ENCODE measurements around the gene CD300LG. TPM values are rescaled to one million over a fixed set of nuclear protein-coding genes. Genes with fewer than 3 reads are reported as not detected.
A peak's percentile ranks its signal among the peaks of the same experiment; 100 is the strongest.
"Not testable (repeated sequence)": the region's sequence is repeated elsewhere in the genome, so short reads cannot be mapped to it uniquely, and the experiment has no call there.

Gene CD300LG
- total and polyA plus RNA-seq, 2 experiments from 2014 or later = not detected

DNA sequence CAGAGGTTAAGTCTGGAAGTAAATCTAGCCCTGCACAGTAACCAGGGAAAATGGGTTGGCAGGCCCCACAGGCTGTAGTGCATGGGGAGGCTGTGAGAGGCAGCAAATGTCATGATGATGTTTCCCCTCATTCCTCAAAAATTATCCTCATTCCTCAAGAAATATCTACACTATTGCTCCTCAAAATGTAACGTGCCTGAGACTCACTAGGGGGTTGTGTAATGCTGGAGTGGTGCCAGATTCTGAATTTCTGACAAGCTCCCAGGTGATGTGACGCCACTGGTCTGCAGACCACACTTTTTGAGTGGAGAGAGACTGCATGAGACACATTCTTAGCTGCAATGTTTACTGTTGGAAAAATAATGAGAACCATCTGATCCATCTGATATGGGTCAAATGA is 12.9 kb upstream of the CD300LG start:
- Histone ChIP-seq H3K27ac (no peak overlapping the region), H3K4me3 (no peak overlapping the region), H3K36me3 (replicated peaks; ENCODE audit: insufficient read depth, low read depth) (no peaks in the 10 kb centered on the region), H3K27me3 (no peaks in the 10 kb centered on the region), H3K4me2 (peak overlapping the region; percentile 99), H3K9me2 (replicated peaks; ENCODE audit: insufficient read depth) (no peaks in the 10 kb centered on the region), H3K4me1 (ENCODE audit: insufficient read depth) (peaks cover 7% of the 10 kb centered on the region), H4K20me1 (ENCODE audit: insufficient read depth, poor library complexity, severe bottlenecking) (no peaks in the 10 kb centered on the region), H2AFZ (no peak overlapping the region), H3K9me3 (ENCODE audit: low read depth) (no peaks in the 10 kb centered on the region), H3K79me2 (no peaks in the 10 kb centered on the region)
- DNase-seq (ENCODE audit: low spot score) = no peak
- WGBS (ENCODE audit: low lambda C conversion rate, missing lambda C conversion rate) = 57% methylated on average over 2 of the region's 2 CpGs
- TF ChIP-seq EZH2phosphoT487 (IDR thresholded peaks at IDR 0.05; ENCODE audit: low read depth, severe bottlenecking, unreplicated experiment) (no peak), EZH2 (IDR thresholded peaks at IDR 0.05; ENCODE audit: borderline replicate concordance) (no peak)
- TF ChIP-seq, protein P1, sequence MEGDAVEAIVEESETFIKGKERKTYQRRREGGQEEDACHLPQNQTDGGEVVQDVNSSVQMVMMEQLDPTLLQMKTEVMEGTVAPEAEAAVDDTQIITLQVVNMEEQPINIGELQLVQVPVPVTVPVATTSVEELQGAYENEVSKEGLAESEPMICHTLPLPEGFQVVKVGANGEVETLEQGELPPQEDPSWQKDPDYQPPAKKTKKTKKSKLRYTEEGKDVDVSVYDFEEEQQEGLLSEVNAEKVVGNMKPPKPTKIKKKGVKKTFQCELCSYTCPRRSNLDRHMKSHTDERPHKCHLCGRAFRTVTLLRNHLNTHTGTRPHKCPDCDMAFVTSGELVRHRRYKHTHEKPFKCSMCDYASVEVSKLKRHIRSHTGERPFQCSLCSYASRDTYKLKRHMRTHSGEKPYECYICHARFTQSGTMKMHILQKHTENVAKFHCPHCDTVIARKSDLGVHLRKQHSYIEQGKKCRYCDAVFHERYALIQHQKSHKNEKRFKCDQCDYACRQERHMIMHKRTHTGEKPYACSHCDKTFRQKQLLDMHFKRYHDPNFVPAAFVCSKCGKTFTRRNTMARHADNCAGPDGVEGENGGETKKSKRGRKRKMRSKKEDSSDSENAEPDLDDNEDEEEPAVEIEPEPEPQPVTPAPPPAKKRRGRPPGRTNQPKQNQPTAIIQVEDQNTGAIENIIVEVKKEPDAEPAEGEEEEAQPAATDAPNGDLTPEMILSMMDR (IDR thresholded peaks at IDR 0.05; ENCODE audit: poor library complexity) = no peak

GRCh38 chr17:43839670-43840108 is 7.3 kb upstream of the CD300LG start:
- Histone ChIP-seq H3K27me3 (no peaks in the 10 kb centered on the region), H3K9me2 (replicated peaks; ENCODE audit: insufficient read depth) (no peaks in the 10 kb centered on the region), H4K20me1 (ENCODE audit: insufficient read depth, poor library complexity, severe bottlenecking) (no peaks in the 10 kb centered on the region), H3K9me3 (ENCODE audit: low read depth) (no peaks in the 10 kb centered on the region), H2AFZ (no peak overlapping the region), H3K4me2 (no peak overlapping the region), H3K4me3 (no peak overlapping the region), H3K79me2 (no peaks in the 10 kb centered on the region), H3K36me3 (replicated peaks; ENCODE audit: insufficient read depth, low read depth) (no peaks in the 10 kb centered on the region), H3K4me1 (ENCODE audit: insufficient read depth) (no peaks in the 10 kb centered on the region), H3K27ac (no peak overlapping the region)
- TF ChIP-seq EZH2phosphoT487 (IDR thresholded peaks at IDR 0.05; ENCODE audit: low read depth, severe bottlenecking, unreplicated experiment) (no peak), EZH2 (IDR thresholded peaks at IDR 0.05; ENCODE audit: borderline replicate concordance) (no peak)
- TF ChIP-seq, protein P1 (IDR thresholded peaks at IDR 0.05; ENCODE audit: poor library complexity) = no peak
- WGBS (ENCODE audit: low lambda C conversion rate, missing lambda C conversion rate) = 69% methylated on average over 7 of the region's 7 CpGs
- no peak for DNase-seq (ENCODE audit: low spot score)

DNA sequence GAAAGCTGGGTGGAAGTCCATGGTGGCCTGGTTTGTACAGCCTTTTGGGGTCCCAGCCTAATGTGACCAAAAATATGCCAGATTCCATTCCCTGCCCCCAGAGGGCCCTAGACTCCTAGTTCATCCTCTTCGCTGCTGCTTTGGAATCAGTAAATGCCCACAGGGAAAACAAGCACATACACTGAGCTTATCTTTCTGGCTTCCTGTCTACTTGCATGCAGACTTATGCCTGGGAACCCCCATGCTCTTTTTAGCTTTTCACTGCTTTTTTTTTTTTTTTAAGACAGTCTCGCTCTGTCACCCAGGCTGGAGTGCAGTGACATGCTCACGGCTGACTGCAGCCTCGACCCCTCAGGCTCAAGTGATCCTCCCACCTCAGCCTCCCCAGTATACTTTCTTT is 6.2 kb upstream of the CD300LG start:
- no peaks in the 10 kb centered on the region for H3K9me2 ChIP-seq (replicated peaks; ENCODE audit: insufficient read depth)
- no peaks in the 10 kb centered on the region for H4K20me1 ChIP-seq (ENCODE audit: insufficient read depth, poor library complexity, severe bottlenecking)
- H3K4me3 ChIP-seq = no peak overlapping the region
- H3K79me2 ChIP-seq = no peaks in the 10 kb centered on the region
- H3K27ac ChIP-seq = no peak overlapping the region
- H3K9me3 ChIP-seq (ENCODE audit: low read depth) = no peaks in the 10 kb centered on the region
- no peaks in the 10 kb centered on the region for H3K4me1 ChIP-seq (ENCODE audit: insufficient read depth)
- no peak for TF ChIP-seq EZH2 (IDR thresholded peaks at IDR 0.05; ENCODE audit: borderline replicate concordance)
- TF ChIP-seq, protein P1 (IDR thresholded peaks at IDR 0.05; ENCODE audit: poor library complexity) = peak; percentile 15
- H3K4me2 ChIP-seq = no peak overlapping the region
- no peak for DNase-seq (ENCODE audit: low spot score)
- no peaks in the 10 kb centered on the region for H3K36me3 ChIP-seq (replicated peaks; ENCODE audit: insufficient read depth, low read depth)
- no peaks in the 10 kb centered on the region for H3K27me3 ChIP-seq
- H2AFZ ChIP-seq = no peak overlapping the region
- WGBS (ENCODE audit: low lambda C conversion rate, missing lambda C conversion rate) = 50% methylated on average over 4 of the region's 4 CpGs

DNA sequence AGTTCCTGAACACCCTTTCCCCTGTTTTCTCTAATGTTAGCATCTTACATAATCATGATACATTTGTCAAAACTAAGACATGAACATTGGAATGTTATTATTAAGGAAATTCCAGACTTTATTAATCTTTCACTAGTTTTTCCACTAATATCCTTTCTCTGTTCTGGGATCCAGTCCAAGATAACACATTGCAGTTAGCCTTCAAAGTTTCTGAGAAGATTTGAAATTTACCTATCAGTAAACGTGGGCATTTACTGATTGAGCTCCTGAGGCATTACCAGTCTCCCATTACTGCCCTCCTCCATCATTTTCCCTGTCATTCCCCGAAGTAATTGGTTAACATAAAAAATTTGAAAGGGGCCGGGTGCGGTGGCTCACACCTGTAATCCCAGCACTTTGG is 5.7 kb upstream of the CD300LG start:
- H4K20me1 ChIP-seq (ENCODE audit: insufficient read depth, poor library complexity, severe bottlenecking) = no peaks in the 10 kb centered on the region
- TF ChIP-seq EZH2 (IDR thresholded peaks at IDR 0.05; ENCODE audit: borderline replicate concordance) (no peak), EZH2phosphoT487 (IDR thresholded peaks at IDR 0.05; ENCODE audit: low read depth, severe bottlenecking, unreplicated experiment) (no peak)
- TF ChIP-seq, protein P1 (IDR thresholded peaks at IDR 0.05; ENCODE audit: poor library complexity) = no peak
- H3K9me2 ChIP-seq (replicated peaks; ENCODE audit: insufficient read depth) = no peaks in the 10 kb centered on the region
- no peak overlapping the region for H3K4me2 ChIP-seq
- no peak overlapping the region for H2AFZ ChIP-seq
- H3K79me2 ChIP-seq = no peaks in the 10 kb centered on the region
- H3K36me3 ChIP-seq (replicated peaks; ENCODE audit: insufficient read depth, low read depth) = no peaks in the 10 kb centered on the region
- H3K27ac ChIP-seq = no peak overlapping the region
- no peak overlapping the region for H3K4me3 ChIP-seq
- H3K4me1 ChIP-seq (ENCODE audit: insufficient read depth) = no peaks in the 10 kb centered on the region
- 78% methylated on average over 4 of the region's 4 CpGs for WGBS (ENCODE audit: low lambda C conversion rate, missing lambda C conversion rate)
- DNase-seq (ENCODE audit: low spot score) = no peak
- H3K27me3 ChIP-seq = no peaks in the 10 kb centered on the region
- no peaks in the 10 kb centered on the region for H3K9me3 ChIP-seq (ENCODE audit: low read depth)

DNA sequence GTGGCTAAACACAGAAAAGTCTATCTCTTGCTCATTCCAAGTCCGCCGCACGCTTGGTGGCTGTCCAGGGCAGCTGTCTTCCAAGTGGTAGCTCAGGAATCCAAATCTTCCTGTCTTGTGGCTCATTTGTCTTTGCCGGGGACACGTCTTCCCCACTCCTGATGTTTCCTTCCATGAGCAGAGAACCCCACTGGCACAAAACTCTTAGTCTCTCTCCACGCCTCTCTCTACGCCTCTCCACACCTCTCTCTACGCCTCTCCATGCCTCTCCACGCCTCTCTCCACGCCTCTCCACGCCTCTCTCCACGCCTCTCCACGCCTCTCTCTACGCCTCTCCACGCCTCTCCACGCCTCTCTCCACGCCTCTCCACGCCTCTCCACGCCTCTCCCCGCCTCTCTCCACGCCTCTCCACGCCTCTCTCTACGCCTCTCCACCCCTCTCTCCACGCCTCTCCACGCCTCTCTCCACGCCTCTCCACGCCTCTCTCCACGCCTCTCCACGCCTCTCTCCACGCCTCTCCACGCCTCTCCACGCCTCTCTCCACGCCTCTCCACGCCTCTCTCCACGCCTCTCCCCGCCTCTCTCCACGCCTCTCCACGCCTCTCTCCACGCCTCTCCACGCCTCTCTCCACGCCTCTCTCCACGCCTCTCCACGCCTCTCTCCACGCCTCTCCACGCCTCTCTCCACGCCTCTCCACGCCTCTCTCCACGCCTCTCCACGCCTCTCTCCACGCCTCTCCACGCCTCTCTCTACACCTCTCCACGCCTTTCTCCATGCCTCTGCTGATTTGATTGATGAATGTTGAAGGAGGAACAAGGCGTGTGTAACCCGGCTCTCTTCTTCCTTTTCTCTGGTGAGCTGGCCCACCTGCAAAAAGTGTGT is 4.6 kb upstream of the CD300LG start:
- H3K4me2 ChIP-seq; DNase-seq (ENCODE audit: low spot score); H3K4me1 ChIP-seq (ENCODE audit: insufficient read depth); H3K36me3 ChIP-seq (replicated peaks; ENCODE audit: insufficient read depth, low read depth); H3K9me2 ChIP-seq (replicated peaks; ENCODE audit: insufficient read depth); H3K4me3 ChIP-seq; H3K79me2 ChIP-seq; H3K27ac ChIP-seq; H2AFZ ChIP-seq; H3K9me3 ChIP-seq (ENCODE audit: low read depth); H4K20me1 ChIP-seq (ENCODE audit: insufficient read depth, poor library complexity, severe bottlenecking); H3K27me3 ChIP-seq: not testable (repeated sequence)
- WGBS (ENCODE audit: low lambda C conversion rate, missing lambda C conversion rate) = 89% methylated on average over 11 of the region's 54 CpGs
